ENCODE data around the gene UNC13C.
A peak's percentile ranks its signal among the peaks of the same experiment; 100 is the strongest.

The UNC13C gene

GRCh38 chr15:54504695-54505094 is 526.5 kb downstream of the UNC13C start:
- DNase-seq = no peak

DNA sequence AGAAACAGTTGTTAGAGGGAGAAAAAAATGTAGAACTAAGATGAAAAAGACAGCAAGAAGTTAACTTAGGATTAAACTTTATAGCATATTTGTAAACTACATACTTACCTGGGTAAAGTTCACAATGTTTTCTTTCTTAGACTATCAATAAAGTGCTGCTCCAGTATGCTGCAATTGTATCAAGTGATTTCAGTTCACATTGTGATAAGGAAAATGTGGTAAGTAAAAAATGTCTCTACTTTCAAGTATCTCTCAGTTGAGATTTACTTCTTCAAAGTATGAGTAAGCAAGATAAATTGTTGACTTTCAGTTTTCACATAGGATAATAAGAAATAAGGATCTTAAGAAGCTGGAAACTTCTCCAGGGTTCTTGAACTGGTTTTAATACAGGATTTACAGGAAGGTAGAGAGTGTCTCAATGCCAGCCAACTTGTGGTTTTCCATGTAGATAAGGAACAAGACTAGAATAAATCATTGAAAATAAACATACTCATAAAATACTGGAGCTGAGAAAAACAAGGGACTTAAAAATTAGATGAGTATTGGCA is 528.8 kb downstream of the UNC13C start:
- peak in 2 of 3 donors; percentile 6 to 32 for DNase-seq

DNA sequence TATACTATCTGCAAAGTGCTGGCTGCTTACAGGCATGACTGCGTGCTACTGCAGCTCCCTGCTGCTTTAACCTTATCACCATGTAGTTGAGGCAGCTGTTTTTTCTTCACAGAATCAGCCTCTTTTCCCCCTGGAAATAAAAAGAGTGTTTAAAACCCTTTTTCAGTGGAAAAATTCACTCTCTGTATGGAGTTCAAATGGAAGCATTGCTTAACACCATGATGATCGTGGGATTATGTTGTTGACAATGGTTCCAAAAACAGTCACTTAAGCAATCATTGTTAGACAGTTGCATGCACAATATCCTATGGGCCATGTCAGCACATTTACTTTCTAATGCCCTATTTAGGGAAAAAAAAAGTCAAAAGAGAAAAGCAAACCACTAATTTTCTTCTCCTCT is 536.4 kb downstream of the UNC13C start:
- no peak for DNase-seq

- no peak for DNase-seq
Measured at GRCh38 chr15:54515664-54516582, 537.7 kb downstream of the UNC13C start.

GRCh38 chr15:54517366-54517765 is 539.1 kb downstream of the UNC13C start:
- DNase-seq = no peak

DNA sequence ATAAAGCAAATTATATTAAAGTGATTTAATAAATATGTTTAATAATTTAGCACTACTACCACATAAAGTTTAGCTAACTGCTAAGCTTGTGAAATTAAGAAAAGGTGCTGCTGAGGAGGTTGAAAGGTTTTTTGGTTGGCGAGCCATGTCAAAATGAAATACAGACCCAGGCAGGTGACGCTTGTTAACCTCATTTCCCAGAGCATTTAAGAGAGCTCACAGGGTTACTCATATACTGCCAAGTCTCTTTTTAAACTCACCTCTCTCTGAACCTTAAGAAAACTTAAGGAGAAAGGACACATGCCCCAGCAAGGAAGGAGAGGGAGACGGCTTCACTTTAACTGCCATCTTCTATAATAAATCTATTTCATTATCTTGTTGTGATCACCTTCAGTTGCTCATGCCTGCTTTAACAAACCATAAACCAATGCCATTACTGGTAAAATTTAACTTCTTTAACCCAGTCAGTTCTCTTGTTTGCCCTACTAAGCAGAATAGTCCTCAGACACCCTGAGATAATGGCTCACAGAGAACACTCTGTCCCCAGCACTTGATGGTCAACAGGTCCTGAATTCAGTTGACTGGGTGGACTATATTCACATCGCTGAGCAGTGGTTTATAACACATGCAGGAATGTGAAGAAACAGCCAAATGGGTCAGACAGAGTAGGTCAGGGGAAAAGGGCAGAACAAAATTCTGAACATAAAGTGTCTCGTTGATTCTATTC is 540.1 kb downstream of the UNC13C start:
- no peak for DNase-seq

GRCh38 chr15:54519577-54519976 is 541.3 kb downstream of the UNC13C start:
- DNase-seq = peak; percentile 76 to 87 (median 83)

DNA sequence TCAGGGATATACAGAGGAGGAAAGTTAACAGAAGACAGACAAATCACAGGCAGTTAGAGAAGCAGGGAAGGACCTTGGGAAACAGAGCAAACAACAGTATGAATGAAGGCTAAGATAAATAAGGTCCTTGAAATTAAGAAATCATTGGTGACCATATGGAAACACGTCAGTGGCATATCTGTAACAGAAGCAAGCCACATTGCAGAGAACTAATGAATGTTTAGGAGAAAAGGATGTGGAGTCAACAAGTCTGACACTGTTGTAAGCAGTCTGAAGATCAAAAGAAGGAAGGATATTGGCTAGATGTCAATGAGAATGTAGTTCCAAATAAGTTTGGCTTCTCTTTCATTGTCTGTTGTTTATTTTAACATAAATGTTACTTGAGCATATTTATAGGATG is 542.4 kb downstream of the UNC13C start:
- DNase-seq = peak in 1 of 3 donors; percentile 12

DNA sequence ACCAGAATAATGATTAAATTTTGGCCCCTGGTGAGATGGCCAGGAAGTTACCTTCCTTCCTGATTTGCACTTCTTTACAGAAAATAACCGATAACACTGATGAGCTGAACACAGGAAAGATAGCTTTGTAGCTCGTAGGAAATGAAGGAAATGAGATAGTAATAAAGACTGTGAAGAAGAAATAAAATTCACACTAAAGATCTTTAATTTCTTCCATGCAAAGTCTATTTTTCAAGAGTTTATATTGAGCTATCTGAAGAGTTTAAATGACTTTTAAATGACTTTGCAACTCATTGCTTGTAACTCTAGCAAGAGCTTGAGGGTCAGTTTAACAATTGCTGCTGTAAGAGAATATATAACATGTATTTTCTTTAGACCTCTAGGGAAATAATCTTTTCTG is 543.0 kb downstream of the UNC13C start:
- no peak for DNase-seq

- DNase-seq = no peak
Measured at GRCh38 chr15:54528021-54528420, 549.8 kb downstream of the UNC13C start.

DNA sequence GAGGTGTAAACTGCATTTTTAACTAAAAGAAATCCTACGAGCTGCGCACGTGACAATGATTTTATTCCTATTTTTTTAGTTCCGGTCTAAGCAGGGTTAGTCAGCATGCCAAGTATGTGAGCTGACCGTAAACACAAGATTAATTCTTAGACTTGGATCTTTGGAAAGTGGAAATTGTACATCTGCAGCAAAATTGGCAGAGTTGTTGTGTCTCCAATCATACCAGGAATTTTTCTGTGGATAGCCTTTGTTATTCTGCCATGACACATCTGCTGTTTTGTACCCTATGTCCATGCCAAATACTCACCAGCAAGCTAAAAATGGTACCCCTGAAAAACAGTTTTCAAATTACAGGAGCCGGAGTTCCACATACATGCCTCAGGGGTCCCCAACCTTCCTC is 562.5 kb downstream of the UNC13C start:
- DNase-seq = no peak

DNA sequence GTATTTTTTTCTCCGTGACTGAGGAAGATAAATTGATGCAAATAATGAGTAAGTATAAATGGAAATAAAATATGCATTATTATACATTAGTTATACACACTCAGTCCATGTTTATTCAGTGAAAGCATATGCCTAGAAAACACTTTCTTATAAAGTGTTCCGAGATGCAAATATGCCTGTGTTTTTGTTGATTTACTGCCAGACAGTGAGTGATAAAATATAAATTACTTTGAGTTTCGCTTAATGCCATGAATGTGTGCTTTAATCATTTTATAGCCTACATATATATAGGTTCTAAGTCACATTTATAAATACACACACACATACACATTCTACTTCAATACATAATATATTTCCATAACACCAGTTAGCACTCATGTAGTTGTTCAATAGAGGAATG is 569.2 kb downstream of the UNC13C start:
- DNase-seq = no peak

DNA sequence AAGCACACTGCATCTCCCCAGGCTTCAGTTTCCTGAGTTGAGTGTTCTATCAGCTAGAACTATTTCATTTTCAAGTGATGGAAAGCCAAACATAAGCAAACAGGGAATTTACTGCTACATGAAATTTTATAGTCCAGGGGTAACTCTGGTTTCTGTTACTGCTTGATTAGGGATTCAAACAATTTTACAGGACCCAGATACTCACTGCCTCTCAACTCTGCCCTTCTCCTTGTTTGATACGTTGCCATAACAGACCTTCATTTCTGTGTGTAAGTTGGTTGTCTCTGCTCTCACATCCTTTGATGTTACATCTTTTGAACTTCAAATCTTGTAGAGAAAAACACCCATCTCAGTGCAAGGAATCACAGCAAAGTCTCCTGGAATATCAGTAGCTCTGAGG is 572.7 kb downstream of the UNC13C start:
- DNase-seq = no peak

GRCh38 chr15:54556231-54556630 is 578.0 kb downstream of the UNC13C start:
- DNase-seq = no peak

GRCh38 chr15:54559405-54560069 is 581.3 kb downstream of the UNC13C start:
- DNase-seq = peak; percentile 54 to 70 (median 59)

DNA sequence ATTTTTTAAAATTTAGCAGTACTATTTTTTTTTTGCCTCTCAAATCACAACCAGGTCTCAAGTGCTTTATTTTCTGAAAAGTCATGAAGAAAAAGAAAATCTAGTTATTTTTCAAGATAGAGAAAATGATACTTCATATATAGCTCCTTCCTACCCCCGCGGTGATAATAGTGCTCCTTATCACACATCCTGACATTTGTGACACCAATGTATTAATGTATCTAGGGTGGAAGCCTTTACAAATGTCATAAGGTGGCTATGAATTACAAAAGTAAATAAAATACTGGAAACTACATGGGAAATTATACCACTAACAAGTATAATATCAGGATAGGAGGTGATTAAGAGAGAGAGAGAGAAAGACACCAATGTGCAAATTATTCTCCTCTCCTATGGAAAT is 582.2 kb downstream of the UNC13C start:
- DNase-seq = no peak

DNA sequence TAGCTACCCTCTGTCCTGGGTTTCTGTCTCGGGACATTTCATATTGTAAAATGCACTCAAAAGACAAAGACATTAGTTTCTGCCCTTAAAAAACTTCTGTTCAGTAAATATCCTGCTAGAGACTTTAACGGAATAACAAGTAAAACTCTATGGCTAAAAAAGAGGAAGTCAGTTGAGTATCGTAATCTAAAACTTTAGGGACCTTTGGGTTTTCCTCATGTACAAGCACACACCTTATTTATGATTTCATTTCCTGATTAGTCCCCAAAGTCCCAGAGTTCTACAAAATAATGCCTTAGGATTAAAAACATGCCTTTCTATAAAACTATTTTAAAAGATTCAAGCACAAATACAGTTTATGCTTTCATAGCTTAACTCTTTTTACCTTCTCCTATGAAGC is 585.9 kb downstream of the UNC13C start:
- DNase-seq = peak in 2 of 3 donors; percentile 22 to 26

DNA sequence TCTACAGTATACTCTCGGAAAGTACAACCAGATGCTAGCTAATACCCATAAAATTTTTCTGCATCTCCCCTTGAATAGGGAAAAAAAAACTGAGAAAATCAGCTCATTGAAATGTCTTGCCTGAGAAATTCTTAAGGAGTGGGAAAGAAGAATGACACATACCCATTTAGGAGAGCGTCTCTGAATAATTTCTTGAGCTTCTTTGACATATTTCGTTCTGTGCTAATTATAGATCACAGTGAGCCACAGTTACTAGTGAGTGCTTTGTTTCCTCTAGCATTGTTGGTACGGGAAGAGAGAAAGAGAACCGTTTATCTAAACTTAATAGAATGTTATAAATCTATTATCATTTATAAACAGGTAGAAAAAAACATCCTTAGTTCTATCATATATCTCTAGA is 588.4 kb downstream of the UNC13C start:
- no peak for DNase-seq

DNA sequence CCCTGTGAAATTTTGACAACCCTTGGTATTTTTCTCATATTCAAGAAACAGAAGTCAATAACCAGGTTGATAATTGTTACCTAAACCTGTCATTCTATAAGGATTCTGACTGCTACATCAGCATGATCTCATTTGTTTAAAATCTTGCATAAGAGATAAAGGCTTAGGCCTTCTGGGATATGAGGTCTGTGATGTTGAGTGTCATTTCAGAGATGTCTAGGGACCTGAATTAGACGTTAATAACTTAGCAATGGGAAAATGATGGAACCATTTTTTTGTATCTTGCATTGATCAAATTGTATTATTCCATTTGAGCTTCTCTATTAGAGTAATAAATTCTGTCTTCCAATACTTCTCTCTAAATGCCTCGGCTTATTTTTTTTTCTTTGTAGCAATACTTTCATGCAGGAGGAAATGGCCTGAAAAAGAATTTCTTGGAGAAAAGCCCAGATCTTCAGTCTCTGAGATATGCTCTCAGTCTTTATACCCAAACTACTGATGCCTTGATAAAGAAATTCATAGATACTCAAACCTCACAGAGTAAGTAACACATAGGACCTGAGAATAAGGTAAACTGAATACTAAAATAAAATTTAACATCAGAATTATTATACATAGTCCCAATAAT is 589.3 kb downstream of the UNC13C start:
- no peak for DNase-seq

- DNase-seq = no peak
Measured at GRCh38 chr15:54568381-54568780, 590.1 kb downstream of the UNC13C start.

- peak in 1 of 3 donors; percentile 22 for DNase-seq
Measured at GRCh38 chr15:54571576-54571975, 593.3 kb downstream of the UNC13C start.

- no peak for DNase-seq
Measured at GRCh38 chr15:54575586-54575985, 597.3 kb downstream of the UNC13C start.
